SKM-1 (cell line): ENCODE results near the gene PRKCE.

Source experiments
- DNase-seq: peaks from one replicate; lab custom pipeline; 2025; ENCODE audit not compliant: unreplicated experiment; lab: John Stamatoyannopoulos, UW

The PRKCE gene

GRCh38 chr2:46153996-46154753, 502.7 kb downstream of the PRKCE start:
- DNase-seq, result no peak

GRCh38 chr2:46157072-46157965, 505.8 kb downstream of the PRKCE start:
- no peak for DNase-seq

- DNase-seq, result no peak
Measured at GRCh38 chr2:46157966-46158310, 506.5 kb downstream of the PRKCE start.

- no peak for DNase-seq
Measured at GRCh38 chr2:46158661-46159060, 507.2 kb downstream of the PRKCE start.

GRCh38 chr2:46160326-46160725, 508.9 kb downstream of the PRKCE start:
- no peak for DNase-seq

- DNase-seq, result no peak
Measured at GRCh38 chr2:46161315-46161714, 509.8 kb downstream of the PRKCE start.

GRCh38 chr2:46161911-46162310, 510.4 kb downstream of the PRKCE start:
- DNase-seq, result no peak

GRCh38 chr2:46162329-46163097, 511.0 kb downstream of the PRKCE start:
- no peak for DNase-seq

- no peak for DNase-seq
Measured at GRCh38 chr2:46163098-46163430, 511.6 kb downstream of the PRKCE start.

- DNase-seq, result no peak
Measured at GRCh38 chr2:46163804-46164528, 512.5 kb downstream of the PRKCE start.

GRCh38 chr2:46164529-46165301, 513.2 kb downstream of the PRKCE start:
- DNase-seq, result no peak

GRCh38 chr2:46165916-46166315, 514.4 kb downstream of the PRKCE start:
- no peak for DNase-seq

- no peak for DNase-seq
Measured at GRCh38 chr2:46167406-46167805, 515.9 kb downstream of the PRKCE start.

- DNase-seq, result no peak
Measured at GRCh38 chr2:46167924-46168323, 516.4 kb downstream of the PRKCE start.

GRCh38 chr2:46169467-46169866, 518.0 kb downstream of the PRKCE start:
- DNase-seq, result no peak

GRCh38 chr2:46170026-46170425, 518.6 kb downstream of the PRKCE start:
- DNase-seq, result no peak

GRCh38 chr2:46170611-46171350, 519.3 kb downstream of the PRKCE start:
- DNase-seq, result no peak

GRCh38 chr2:46171411-46171953, 520.0 kb downstream of the PRKCE start:
- no peak for DNase-seq

GRCh38 chr2:46171996-46172546, 520.6 kb downstream of the PRKCE start:
- DNase-seq, result no peak
